H9 (cell line): ENCODE measurements around the gene GSX1. TPM values are rescaled to one million over a fixed set of nuclear protein-coding genes. Genes with fewer than 3 reads are reported as not detected.

ENCODE experiments used
- DNase-seq: peaks from one replicate; pipeline ENCODE4 v3.0.0-alpha.2; 2017
- H2AFZ ChIP-seq: one replicate; pipeline ENCODE4 v1.6.1; 2013; ENCODE audit warnings: mild to moderate bottlenecking, low read length, control low read depth, moderate library complexity
- H2AK5ac ChIP-seq: 2 replicates; pipeline ENCODE4 v1.6.1; 2013; ENCODE audit warnings: low read length, control low read depth, mixed read lengths; ENCODE audit not compliant: insufficient read length
- H2BK120ac ChIP-seq: one replicate; pipeline ENCODE4 v1.6.1; 2013; ENCODE audit warnings: low read depth, mild to moderate bottlenecking, low read length, control low read depth, inconsistent platforms; ENCODE audit not compliant: poor library complexity, severe bottlenecking
- H2BK12ac ChIP-seq: 2 replicates; pipeline ENCODE4 v1.6.1; 2013; ENCODE audit warnings: low read length, control low read depth, mixed read lengths, low read depth; ENCODE audit not compliant: insufficient read length
- H2BK15ac ChIP-seq: 2 replicates; pipeline ENCODE4 v1.6.1; 2013; ENCODE audit warnings: low read depth, low read length, control low read depth
- H2BK20ac ChIP-seq: one replicate; pipeline ENCODE4 v1.6.1; 2013; ENCODE audit warnings: low read depth, mild to moderate bottlenecking, low read length, control low read depth, inconsistent platforms; ENCODE audit not compliant: poor library complexity, severe bottlenecking
- H2BK5ac ChIP-seq: 2 replicates; pipeline ENCODE4 v1.6.1; 2013; ENCODE audit warnings: low read length, control low read depth, mixed read lengths; ENCODE audit not compliant: insufficient read length
- H3K14ac ChIP-seq: 2 replicates; pipeline ENCODE4 v1.6.1; 2013; ENCODE audit warnings: low read length, control low read depth; ENCODE audit not compliant: insufficient read depth
- H3K18ac ChIP-seq: 2 replicates; pipeline ENCODE4 v1.6.1; 2013; ENCODE audit warnings: low read depth, mild to moderate bottlenecking, mixed read lengths, low read length, control low read depth; ENCODE audit not compliant: insufficient read length
- H3K23ac ChIP-seq: 2 replicates; pipeline ENCODE4 v1.6.1; 2013; ENCODE audit warnings: low read length, control low read depth, mixed read lengths, low read depth; ENCODE audit not compliant: insufficient read length
- H3K23me2 ChIP-seq: 2 replicates; pipeline ENCODE4 v1.6.1; 2013; ENCODE audit warnings: low read depth, mild to moderate bottlenecking, mixed read lengths, low read length, control low read depth; ENCODE audit not compliant: insufficient read length, poor library complexity, severe bottlenecking
- H3K27ac ChIP-seq: 2 replicates; pipeline ENCODE4 v1.5.1; 2013; ENCODE audit warnings: low read length, control low read depth, mixed read lengths, low read depth; ENCODE audit not compliant: insufficient read length
- H3K27me3 ChIP-seq: 2 replicates; pipeline ENCODE4 v1.6.1; 2013; ENCODE audit warnings: low read length, control low read depth, inconsistent platforms; ENCODE audit not compliant: insufficient read depth
- H3K4ac ChIP-seq: 2 replicates; pipeline ENCODE4 v1.6.1; 2013; ENCODE audit warnings: low read depth, mild to moderate bottlenecking, control low read depth, inconsistent platforms, low read length, moderate library complexity
- H3K4me1 ChIP-seq: 2 replicates; pipeline ENCODE4 v1.6.1; 2013; ENCODE audit warnings: low read length, control low read depth, inconsistent platforms; ENCODE audit not compliant: insufficient read depth
- H3K4me2 ChIP-seq: 2 replicates; pipeline ENCODE4 v1.6.1; 2013; ENCODE audit warnings: low read length, control low read depth, mixed read lengths; ENCODE audit not compliant: insufficient read length, insufficient read depth
- H3K56ac ChIP-seq: 2 replicates; pipeline ENCODE4 v1.6.1; 2013; ENCODE audit warnings: low read depth, mild to moderate bottlenecking, mixed read lengths, low read length, control low read depth; ENCODE audit not compliant: insufficient read length
- H3K79me1 ChIP-seq: 2 replicates; pipeline ENCODE4 v1.6.1; 2013; ENCODE audit warnings: low read depth, mild to moderate bottlenecking, moderate library complexity, low read length, control low read depth, inconsistent platforms; ENCODE audit not compliant: insufficient read depth, poor library complexity, severe bottlenecking
- H3K79me2 ChIP-seq: 2 replicates; pipeline ENCODE4 v1.6.1; 2013; ENCODE audit warnings: low read length, control low read depth, inconsistent platforms; ENCODE audit not compliant: insufficient read depth
- H3K9ac ChIP-seq: 2 replicates; pipeline ENCODE4 v1.6.1; 2013; ENCODE audit warnings: low read length, control low read depth, mixed read lengths; ENCODE audit not compliant: insufficient read length; ENCODE audit errors: extremely low read depth
- H3K9me3 ChIP-seq: one replicate; pipeline ENCODE4 v1.6.1; 2013; ENCODE audit warnings: low read depth, low read length, inconsistent platforms; ENCODE audit not compliant: control insufficient read depth
- H3T11ph ChIP-seq: one replicate; pipeline ENCODE4 v1.6.1; 2013; ENCODE audit warnings: mild to moderate bottlenecking, low read length, control low read depth, inconsistent platforms
- H4K20me1 ChIP-seq: one replicate; pipeline ENCODE4 v1.6.1; 2013; ENCODE audit not compliant: control insufficient read depth, insufficient read length, insufficient read depth
- H4K5ac ChIP-seq: 2 replicates; pipeline ENCODE4 v1.6.1; 2013; ENCODE audit warnings: low read depth, mild to moderate bottlenecking, mixed read lengths, low read length, control low read depth; ENCODE audit not compliant: insufficient read length
- H4K8ac ChIP-seq: replicated peaks from 2 replicates; pipeline ENCODE4 v1.6.1; 2013; ENCODE audit warnings: low read length, control low read depth, mixed read lengths, low read depth; ENCODE audit not compliant: insufficient read length
- H4K91ac ChIP-seq: 2 replicates; pipeline ENCODE4 v1.6.1; 2013; ENCODE audit warnings: low read depth, mild to moderate bottlenecking, moderate library complexity, mixed read lengths, low read length, control low read depth; ENCODE audit not compliant: insufficient read length
- H3K27ac Mint-ChIP-seq, 3 experiments: 2 replicates in 2 of 3; 3 replicates in 1 of 3; pipeline ENCODE4 v1.8.0; 2020 to 2021; ENCODE audit warnings: mixed read lengths in 3 of 3, mild to moderate bottlenecking in 1 of 3, moderate library complexity in 1 of 3
- H3K27me3 Mint-ChIP-seq: 2 replicates; pipeline ENCODE4 v1.8.0; 2021; ENCODE audit warnings: low read depth, mild to moderate bottlenecking, moderate library complexity, mixed read lengths
- H3K36me3 Mint-ChIP-seq, 3 experiments: 2 replicates in 2 of 3; 3 replicates in 1 of 3; pipeline ENCODE4 v1.8.0; 2020 to 2021; ENCODE audit warnings: low read depth in 3 of 3, mixed read lengths in 3 of 3; ENCODE audit not compliant: insufficient read depth in 1 of 3
- H3K4me1 Mint-ChIP-seq, 2 experiments: 2 replicates each; pipeline ENCODE4 v1.8.0; 2020; ENCODE audit warnings: mixed read lengths in 2 of 2
- H3K4me3 Mint-ChIP-seq, 2 experiments: 2 replicates in 1 of 2; 3 replicates in 1 of 2; pipeline ENCODE4 v1.8.0; 2020 to 2021; ENCODE audit warnings: mild to moderate bottlenecking in 2 of 2, mixed read lengths in 2 of 2, moderate library complexity in 1 of 2
- H3K9me3 Mint-ChIP-seq, 2 experiments: 2 replicates in 1 of 2; 3 replicates in 1 of 2; pipeline ENCODE4 v1.8.0; 2020; ENCODE audit warnings: mild to moderate bottlenecking in 2 of 2, mixed read lengths in 2 of 2, moderate library complexity in 1 of 2
- WGBS: extraction: QIAGEN DNeasy Blood & Tissue Kit; methylation state at CpG from one replicate; pipeline ENCODE4 v1.1.7; 2013; ENCODE audit warnings: missing lambda C conversion rate, low lambda C conversion rate, mixed read lengths; ENCODE audit not compliant: insufficient read length; ENCODE audit errors: extremely low coverage; 5-methylcytosine and 5-hydroxymethylcytosine counted together
- total RNA-seq: library from RNA; stranded (reverse); gene quantifications from 2 replicates; pipeline ENCODE4 v1.2.1, GENCODE V29; 2021
- TF ChIP-seq, protein P1 (sequence below): fragments of 200-600 bp; sonication (generic); conservative IDR thresholded peaks from 3 replicates; pipeline ENCODE4 v1.8.0; 2021; ENCODE audit warnings: antibody characterized with exemption, mild to moderate bottlenecking

Gene GSX1
- total RNA-seq, 1 experiment from 2014 or later, result not detected

DNA sequence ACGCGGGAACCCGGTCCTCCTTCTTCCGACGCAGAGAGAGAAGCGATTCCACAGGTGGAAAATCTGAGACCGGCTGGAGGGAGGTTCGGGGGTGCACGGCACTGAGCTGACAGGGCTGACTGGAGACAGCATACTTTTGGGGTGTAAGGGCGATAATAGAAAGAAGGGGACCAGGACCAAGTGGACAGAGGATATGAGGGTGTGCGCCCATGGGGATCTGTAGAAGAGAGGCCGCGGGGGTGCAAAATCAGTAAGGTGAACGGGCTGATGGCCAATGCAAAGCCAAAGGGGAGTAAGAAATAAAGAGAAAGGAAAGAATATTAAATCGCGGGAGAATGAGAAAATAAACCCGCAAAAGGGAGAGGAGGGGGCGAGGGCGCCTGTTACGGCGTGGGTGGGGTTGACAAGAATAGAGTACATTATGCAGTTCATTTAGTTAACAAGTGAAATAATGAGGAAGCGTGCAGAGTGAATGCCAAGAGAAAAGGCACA is 336 bp upstream of the GSX1 start:
- Histone ChIP-seq H3K79me1 (no peaks in the 10 kb centered on the region), H3K23me2 (peaks cover 3% of the 10 kb centered on the region), H3T11ph (no peak overlapping the region), H3K18ac (no peak overlapping the region), H4K91ac (no peak overlapping the region), H2BK15ac (no peak overlapping the region), H3K27ac (no peak overlapping the region), H2AFZ (no peak overlapping the region), H3K56ac (no peak overlapping the region), H2BK5ac (no peak overlapping the region), H4K20me1 (no peaks in the 10 kb centered on the region), H4K8ac (no peak overlapping the region), H2AK5ac (no peak overlapping the region), H2BK20ac (no peak overlapping the region), H3K27me3 (peaks cover 94% of the 10 kb centered on the region), H3K9me3 (no peaks in the 10 kb centered on the region), H3K9ac (no peak overlapping the region), H3K4ac (no peak overlapping the region), H2BK120ac (no peak overlapping the region), H3K4me1 (no peaks in the 10 kb centered on the region), H2BK12ac (no peak overlapping the region), H3K23ac (no peak overlapping the region), H3K79me2 (no peaks in the 10 kb centered on the region), H3K4me2 (peak overlapping the region; percentile 24), H3K14ac (no peak overlapping the region), H4K5ac (no peak overlapping the region)
- Mint-ChIP-seq H3K4me3 (peak overlapping the region in 1 of 2 experiments; percentile 36; a peak in 3 of 5 replicates), H3K27me3 (peaks cover 100% of the 10 kb centered on the region), H3K4me1 (peaks cover 48 to 66% of the 10 kb centered on the region in 2 experiments), H3K36me3 (no peaks in the 10 kb centered on the region; a peak in 1 of 7 replicates), H3K9me3 (peaks cover 0 to 5% of the 10 kb centered on the region in 2 experiments; a peak in 2 of 5 replicates), H3K27ac (no peak overlapping the region)
- no peak for DNase-seq
- TF ChIP-seq, protein P1, sequence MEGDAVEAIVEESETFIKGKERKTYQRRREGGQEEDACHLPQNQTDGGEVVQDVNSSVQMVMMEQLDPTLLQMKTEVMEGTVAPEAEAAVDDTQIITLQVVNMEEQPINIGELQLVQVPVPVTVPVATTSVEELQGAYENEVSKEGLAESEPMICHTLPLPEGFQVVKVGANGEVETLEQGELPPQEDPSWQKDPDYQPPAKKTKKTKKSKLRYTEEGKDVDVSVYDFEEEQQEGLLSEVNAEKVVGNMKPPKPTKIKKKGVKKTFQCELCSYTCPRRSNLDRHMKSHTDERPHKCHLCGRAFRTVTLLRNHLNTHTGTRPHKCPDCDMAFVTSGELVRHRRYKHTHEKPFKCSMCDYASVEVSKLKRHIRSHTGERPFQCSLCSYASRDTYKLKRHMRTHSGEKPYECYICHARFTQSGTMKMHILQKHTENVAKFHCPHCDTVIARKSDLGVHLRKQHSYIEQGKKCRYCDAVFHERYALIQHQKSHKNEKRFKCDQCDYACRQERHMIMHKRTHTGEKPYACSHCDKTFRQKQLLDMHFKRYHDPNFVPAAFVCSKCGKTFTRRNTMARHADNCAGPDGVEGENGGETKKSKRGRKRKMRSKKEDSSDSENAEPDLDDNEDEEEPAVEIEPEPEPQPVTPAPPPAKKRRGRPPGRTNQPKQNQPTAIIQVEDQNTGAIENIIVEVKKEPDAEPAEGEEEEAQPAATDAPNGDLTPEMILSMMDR, result no peak
- WGBS, result no CpG with 5 or more reads among the region's 22 CpGs
